ENCODE data around the gene MFSD2B.

DNA sequence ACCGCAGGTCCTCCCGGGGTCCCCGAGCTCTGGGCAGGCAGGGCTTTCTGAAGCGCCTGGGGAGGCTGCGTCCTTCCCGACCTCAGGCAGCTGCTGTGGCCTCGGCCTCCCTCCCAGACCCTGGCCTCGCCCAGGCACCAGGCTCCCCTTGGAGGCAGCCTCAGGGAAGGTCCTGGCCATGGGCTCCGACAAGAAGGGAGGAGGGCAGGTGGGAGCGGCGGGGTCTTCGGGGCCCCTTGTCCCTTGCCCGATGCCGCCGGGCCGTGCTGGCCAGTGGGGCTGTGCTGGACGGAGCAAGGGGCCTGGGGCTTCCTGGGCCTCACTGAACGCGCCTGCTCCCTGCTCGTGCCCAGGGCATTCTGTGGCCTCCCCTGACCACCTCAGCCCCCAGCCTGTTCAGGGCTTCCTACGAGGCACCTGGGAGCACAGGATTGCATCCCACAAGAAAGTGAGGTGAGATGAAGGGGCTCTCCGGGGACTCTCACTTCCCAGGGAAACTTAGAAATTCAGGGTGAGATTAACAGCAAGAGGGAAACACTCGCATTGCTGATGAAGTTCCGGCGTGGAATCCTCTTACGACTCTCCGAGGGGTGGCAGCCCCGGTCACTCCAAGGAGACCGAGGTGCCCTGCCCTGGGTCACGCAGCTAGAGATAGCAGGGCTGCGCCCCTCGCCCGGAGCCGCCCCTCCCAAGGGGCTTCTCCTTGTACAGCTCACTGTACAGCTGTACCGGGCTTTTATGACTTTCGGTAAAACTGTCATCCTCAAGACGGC lies 778 bp downstream of the MFSD2B start:
- no peak for TF ChIP-seq EP300 (IDR thresholded peaks at IDR 0.05)
- no peak for TF ChIP-seq POLR2A (IDR thresholded peaks at IDR 0.05)
- TF ChIP-seq, protein P1, sequence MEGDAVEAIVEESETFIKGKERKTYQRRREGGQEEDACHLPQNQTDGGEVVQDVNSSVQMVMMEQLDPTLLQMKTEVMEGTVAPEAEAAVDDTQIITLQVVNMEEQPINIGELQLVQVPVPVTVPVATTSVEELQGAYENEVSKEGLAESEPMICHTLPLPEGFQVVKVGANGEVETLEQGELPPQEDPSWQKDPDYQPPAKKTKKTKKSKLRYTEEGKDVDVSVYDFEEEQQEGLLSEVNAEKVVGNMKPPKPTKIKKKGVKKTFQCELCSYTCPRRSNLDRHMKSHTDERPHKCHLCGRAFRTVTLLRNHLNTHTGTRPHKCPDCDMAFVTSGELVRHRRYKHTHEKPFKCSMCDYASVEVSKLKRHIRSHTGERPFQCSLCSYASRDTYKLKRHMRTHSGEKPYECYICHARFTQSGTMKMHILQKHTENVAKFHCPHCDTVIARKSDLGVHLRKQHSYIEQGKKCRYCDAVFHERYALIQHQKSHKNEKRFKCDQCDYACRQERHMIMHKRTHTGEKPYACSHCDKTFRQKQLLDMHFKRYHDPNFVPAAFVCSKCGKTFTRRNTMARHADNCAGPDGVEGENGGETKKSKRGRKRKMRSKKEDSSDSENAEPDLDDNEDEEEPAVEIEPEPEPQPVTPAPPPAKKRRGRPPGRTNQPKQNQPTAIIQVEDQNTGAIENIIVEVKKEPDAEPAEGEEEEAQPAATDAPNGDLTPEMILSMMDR (IDR thresholded peaks at IDR 0.05) = no peak
- no peak for TF ChIP-seq POLR2AphosphoS5 (IDR thresholded peaks at IDR 0.05)

All from gastroesophageal sphincter (tissue), 3 donors.